ENCODE measurements around the gene MAT1A.
"Not testable (repeated sequence)": the region's sequence is repeated elsewhere in the genome, so short reads cannot be mapped to it uniquely, and the experiment has no call there.

MAT1A gene

DNA sequence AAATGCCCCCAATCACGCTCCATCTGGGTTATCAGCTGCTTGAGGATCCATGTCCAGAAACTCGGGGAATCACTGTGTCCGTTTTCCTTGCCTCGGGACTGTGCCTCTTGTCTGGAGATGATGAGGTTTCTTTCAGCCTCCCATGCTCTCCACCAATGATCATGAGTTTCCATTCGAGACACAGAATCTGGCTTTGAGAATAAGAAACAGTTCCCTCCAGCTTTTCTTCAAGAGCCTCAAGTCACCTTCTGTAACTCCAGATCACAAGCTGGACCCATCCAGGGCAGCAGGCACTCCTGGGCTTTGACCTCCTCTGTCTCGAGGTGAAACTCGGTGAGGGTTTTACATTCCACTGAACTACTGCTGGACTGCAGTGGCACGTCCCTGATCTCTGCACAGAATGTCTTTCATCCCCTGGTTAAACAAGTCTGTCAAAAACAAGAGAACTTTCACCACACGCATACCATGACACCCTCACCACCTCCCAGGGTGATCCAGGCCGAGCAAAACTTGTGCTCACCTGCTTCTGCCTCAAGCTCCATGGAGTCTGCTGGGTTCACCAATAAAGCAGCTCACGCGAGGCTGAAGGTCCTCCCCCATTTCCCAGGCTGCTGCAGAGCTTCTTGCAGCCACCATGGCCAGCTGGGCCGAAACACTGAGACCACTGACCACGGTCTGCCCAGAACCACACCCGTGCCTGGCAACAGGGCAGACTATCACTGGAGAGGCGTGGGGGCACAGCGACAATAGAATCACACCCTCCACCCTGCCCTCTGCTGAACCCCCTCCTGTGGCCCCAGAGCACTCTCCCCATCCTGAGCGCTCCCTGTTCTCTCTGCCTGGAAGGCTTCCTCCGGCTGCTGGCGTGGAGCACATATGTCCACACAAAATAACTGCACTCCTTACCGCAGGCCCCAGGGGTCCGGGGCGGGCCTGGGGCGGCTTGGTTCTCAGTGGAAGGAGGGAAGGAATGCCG is 25.1 kb downstream of the MAT1A start:
- DNase-seq, result no peak

GRCh38 chr10:80261316-80262030 is 28.0 kb downstream of the MAT1A start:
- DNase-seq, result no peak

- DNase-seq, result no peak
Measured at GRCh38 chr10:80260295-80261243, 28.9 kb downstream of the MAT1A start.

DNA sequence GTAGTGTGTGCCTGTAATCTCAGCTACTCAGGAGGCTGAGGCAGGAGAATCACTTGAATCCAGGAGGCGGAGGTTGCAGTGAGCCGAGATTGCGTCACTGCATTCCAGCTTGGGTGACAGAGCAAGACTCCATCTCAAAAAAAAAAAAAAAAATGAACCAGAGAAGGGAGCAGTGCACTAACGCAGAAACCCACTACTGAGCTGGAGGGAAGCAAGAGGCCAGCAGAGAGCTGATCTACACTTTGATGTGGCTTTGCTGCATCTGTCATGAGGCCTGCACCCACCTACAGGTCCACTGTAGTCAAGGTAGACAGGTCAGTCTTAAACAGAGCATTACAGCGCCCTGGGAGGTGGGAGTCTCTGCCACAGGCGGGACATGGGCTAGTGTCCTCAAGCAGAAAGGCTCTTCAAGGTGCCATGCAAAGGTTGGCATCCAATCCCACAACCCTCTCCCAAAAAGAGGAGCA is 30.0 kb downstream of the MAT1A start:
- DNase-seq, result no peak

GRCh38 chr10:80256798-80257197 is 32.7 kb downstream of the MAT1A start:
- DNase-seq, result not testable (repeated sequence)

GRCh38 chr10:80254726-80255125 is 34.7 kb downstream of the MAT1A start:
- DNase-seq, result not testable (repeated sequence)

DNA sequence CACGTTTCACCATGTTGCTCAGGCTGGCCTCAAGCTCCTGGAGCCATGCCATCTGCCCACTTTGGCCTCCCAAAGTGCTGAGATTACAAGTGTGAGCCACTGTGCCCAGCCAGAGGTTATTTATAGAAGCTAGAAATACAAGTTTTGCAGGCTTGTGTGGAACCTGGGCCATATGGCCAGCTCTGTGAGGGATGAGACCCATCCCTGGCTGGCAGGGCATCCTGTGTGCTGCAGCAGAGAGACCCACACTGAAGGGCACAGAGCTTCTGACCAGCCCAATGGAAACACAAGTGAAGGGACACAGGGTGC is 35.5 kb downstream of the MAT1A start:
- not testable (repeated sequence) for DNase-seq

- no peak for DNase-seq
Measured at GRCh38 chr10:80253266-80253962, 36.0 kb downstream of the MAT1A start.

DNA sequence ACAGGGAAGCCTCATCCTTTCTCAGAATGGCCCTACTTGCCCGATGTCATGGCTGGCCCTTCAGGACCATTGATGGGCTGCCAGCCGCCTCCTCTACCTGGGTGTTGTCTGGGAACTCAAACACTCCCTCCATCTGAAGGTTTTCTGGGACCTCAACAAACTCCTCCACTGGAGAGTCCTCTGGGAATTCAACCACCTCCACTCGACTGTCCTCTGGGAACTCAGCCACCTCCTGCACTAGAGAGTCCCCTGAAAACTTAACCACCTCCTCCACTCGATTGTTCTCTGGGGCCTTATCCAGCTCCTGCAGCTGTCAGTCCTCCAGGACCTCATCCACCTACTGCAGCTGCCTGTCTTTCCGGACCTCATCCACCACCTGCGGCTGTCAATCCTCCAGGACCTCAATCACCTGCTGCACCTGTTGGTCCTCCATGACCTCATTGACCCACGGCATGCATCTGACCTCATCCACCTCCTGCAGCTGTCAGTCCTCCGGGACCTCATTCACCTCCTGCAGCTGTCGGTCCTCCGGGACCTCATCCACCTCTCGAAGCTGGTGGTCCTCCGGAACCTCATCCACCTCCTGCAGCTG is 37.1 kb downstream of the MAT1A start:
- DNase-seq, result no peak

- DNase-seq, result not testable (repeated sequence)
Measured at GRCh38 chr10:80251703-80252280, 37.7 kb downstream of the MAT1A start.

DNA sequence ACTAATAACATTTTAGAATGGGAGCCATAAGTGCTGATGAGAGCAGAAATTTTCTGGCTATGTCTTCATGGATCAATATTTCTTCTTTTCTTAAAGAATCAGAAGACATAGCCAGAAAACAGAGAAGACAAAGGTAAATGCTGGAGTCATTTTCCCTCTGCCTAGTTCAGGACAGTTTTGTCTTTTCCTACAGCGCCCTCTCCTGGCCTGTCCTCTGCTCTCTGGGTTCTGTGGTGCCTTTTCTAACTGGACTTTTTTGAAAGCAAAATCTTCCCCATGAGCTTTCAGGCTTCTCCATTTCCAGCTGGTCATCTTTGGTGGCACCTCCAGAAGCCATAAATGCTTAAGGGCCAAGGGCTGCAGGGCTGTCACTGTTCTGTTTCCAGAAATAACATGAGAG is 39.1 kb downstream of the MAT1A start:
- DNase-seq, result not testable (repeated sequence)

GRCh38 chr10:80249906-80250305 is 39.6 kb downstream of the MAT1A start:
- not testable (repeated sequence) for DNase-seq

GRCh38 chr10:80247611-80248010 is 41.8 kb downstream of the MAT1A start:
- not testable (repeated sequence) for DNase-seq

- not testable (repeated sequence) for DNase-seq
Measured at GRCh38 chr10:80244371-80244770, 45.1 kb downstream of the MAT1A start.

DNA sequence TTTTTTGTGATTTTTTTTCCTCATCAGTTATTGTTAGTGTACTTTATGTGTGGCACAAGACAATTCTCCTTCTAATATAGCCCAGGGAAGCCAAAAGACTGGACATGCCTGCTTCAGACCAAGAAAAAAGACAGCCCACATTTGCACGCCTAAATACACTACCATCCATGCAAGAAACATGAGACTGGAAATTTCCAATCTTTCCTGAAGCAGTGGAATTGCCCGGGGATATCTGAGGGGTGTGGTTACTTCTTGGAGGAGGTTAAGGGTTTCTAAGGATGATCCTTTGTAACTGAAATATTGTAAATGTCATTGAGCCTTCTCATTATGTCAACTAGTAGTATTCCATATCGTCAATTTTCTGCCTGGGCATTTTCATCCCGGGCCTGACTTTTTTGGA is 47.1 kb downstream of the MAT1A start:
- not testable (repeated sequence) for DNase-seq

- not testable (repeated sequence) for DNase-seq
Measured at GRCh38 chr10:80236457-80236856, 53.0 kb downstream of the MAT1A start.

DNA sequence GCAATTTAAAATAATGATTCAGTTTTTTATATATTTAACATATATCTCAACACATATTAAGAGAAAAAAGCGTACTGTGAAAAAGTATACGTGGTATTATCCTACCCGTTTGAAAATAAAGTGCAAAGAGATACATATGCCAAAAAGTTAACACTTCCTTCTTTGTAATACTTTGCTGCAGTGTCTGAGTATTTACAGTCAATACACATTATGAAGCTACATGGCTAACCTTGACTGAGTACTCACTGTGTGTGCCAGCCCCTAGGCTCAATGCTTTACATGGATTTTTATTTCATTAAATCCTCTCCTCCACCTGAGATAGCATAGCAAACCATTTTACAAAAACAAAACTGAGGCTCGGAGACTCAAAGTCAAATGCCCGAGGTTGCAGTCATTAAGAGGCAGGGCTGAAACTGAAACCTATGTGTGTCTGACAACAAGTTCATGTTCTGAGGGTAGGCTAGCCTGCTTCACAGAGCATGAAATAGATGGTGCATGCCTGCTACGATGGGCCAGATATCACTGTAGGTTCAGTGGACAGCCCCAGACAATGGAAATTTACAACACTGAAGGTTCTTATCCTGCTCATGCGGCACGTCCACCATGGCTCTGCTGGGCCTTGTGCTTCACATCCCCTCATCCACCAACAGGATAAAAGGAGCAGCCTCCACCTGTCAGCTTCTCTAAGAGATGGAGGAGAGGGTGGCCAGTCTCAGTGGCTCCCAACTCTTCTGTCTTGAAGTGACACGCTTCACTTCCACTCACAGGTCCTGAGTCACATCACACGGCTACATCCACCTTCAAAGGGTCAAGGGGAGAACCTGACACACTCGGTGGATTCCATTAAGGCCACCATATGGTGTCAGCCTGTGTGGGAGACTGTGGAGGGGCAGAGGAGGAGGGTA is 54.9 kb downstream of the MAT1A start:
- not testable (repeated sequence) for DNase-seq

- DNase-seq, result not testable (repeated sequence)
Measured at GRCh38 chr10:80233871-80234270, 55.6 kb downstream of the MAT1A start.

- not testable (repeated sequence) for DNase-seq
Measured at GRCh38 chr10:80226723-80227122, 62.7 kb downstream of the MAT1A start.

- not testable (repeated sequence) for DNase-seq
Measured at GRCh38 chr10:80223031-80223419, 66.4 kb downstream of the MAT1A start.

All from stimulated activated CD4-positive, alpha-beta T cell treated with anti-CD3 and anti-CD28 coated beads, Interleukin-4, amount 100 ng/mL, for 1 hour (primary cell).